K562 (cell line): ENCODE measurements around the gene A4GNT. TPM values are rescaled to one million over a fixed set of nuclear protein-coding genes. Genes with fewer than 3 reads are reported as not detected.

ENCODE experiments used
- ATAC-seq: fragments of 200-7000 bp; cut with Tn5 transposase; 3 replicates; pipeline ENCODE4 v1.9.1; 2020; ENCODE audit warnings: moderate library complexity
- BruUV-seq: library from RNA; stranded (reverse); fragments of 400-500 nt; replicated peaks from 2 replicates; lab custom pipeline; 2021; lab: Mats Ljungman, UMichigan
- CTCF ChIA-PET: fragments of 300-600 bp; formaldehyde crosslinking; extraction: SDS; loops from one replicate; lab custom pipeline; 2021; ENCODE audit warnings: low intra/inter-chr PET ratio; lab: Yijun Ruan, JAX
- POLR2A ChIA-PET: fragments of 300-600, 350-650 bp; sonication (Branson Sonifier 250); formaldehyde crosslinking; extraction: SDS; loops from one replicate; lab custom pipeline; 2021; ENCODE audit warnings: antibody characterized with exemption, inconsistent platforms; lab: Yijun Ruan, JAX
- DNase-seq, 4 experiments: peaks; one replicate each; pipeline versions ENCODE4 v3.0.0 to v3.0.0-alpha.2; 2011 to 2018; ENCODE audit warnings: low spot score in 3 of 4, mixed read lengths in 3 of 4; ENCODE audit errors: extremely low read depth in 1 of 4
- FAIRE-seq: peaks from 2 replicates; lab custom pipeline; 2011; peaks lifted over from hg19 to GRCh38; lab: Jason Lieb, UNC
- H2AFZ ChIP-seq: 2 replicates; pipeline ENCODE4 v1.6.0; 2011; ENCODE audit warnings: low read depth, low read length, control low read depth, inconsistent platforms
- H3K27ac ChIP-seq: fragments of 200-600 bp; 3 replicates; pipeline ENCODE4 v1.8.0; 2011; ENCODE audit warnings: low read depth, mild to moderate bottlenecking, control low read depth, inconsistent platforms, low read length, moderate library complexity, mixed read lengths; ENCODE audit errors: extremely low read depth
- H3K27me3 ChIP-seq, 2 experiments: fragments of 300-600 bp in 1 of 2; 2 replicates in 1 of 2; 3 replicates in 1 of 2; pipeline versions ENCODE4 v1.6.0 to v1.8.0; 2011; ENCODE audit warnings: inconsistent platforms in 2 of 2, low read length in 2 of 2, mild to moderate bottlenecking in 1 of 2, mixed read lengths in 1 of 2, moderate library complexity in 1 of 2; ENCODE audit not compliant: control insufficient read depth in 2 of 2, insufficient read depth in 2 of 2
- H3K36me3 ChIP-seq: fragments of 300-600 bp; 3 replicates; pipeline ENCODE4 v1.8.0; 2011; ENCODE audit warnings: mild to moderate bottlenecking, low read length, inconsistent platforms; ENCODE audit not compliant: control insufficient read depth, insufficient read depth
- H3K4me1 ChIP-seq, 2 experiments: fragments of 200-600 bp in 1 of 2; replicated peaks in 1 of 2; 2 replicates in 1 of 2; 3 replicates in 1 of 2; pipeline versions ENCODE4 v1.5.1 to v1.8.0; 2011; ENCODE audit warnings: inconsistent platforms in 2 of 2, low read length in 2 of 2, mild to moderate bottlenecking in 1 of 2, mixed read lengths in 1 of 2, moderate library complexity in 1 of 2; ENCODE audit not compliant: control insufficient read depth in 2 of 2, insufficient read depth in 2 of 2
- H3K4me2 ChIP-seq: 2 replicates; pipeline ENCODE4 v1.6.1; 2011; ENCODE audit warnings: low read length, control low read depth, inconsistent platforms, mixed read lengths; ENCODE audit not compliant: insufficient read depth
- H3K4me3 ChIP-seq: fragments of 200-600 bp; sonication (generic), shearing (Covaris generic); 2 replicates; pipeline ENCODE4 v1.5.1; 2016; ENCODE audit warnings: control low read depth, inconsistent platforms
- H3K79me2 ChIP-seq: fragments of 200-600 bp; 3 replicates; pipeline ENCODE4 v1.8.0; 2011; ENCODE audit warnings: low read length, inconsistent platforms; ENCODE audit not compliant: control insufficient read depth, insufficient read depth
- H3K9ac ChIP-seq, 2 experiments: 2 replicates each; pipeline versions ENCODE4 v1.6.0 to v1.6.1; 2011; ENCODE audit warnings: low read depth in 2 of 2, low read length in 2 of 2, control low read depth in 1 of 2, inconsistent platforms in 1 of 2, mild to moderate bottlenecking in 1 of 2, mixed read lengths in 1 of 2; ENCODE audit not compliant: insufficient read depth in 1 of 2
- H3K9me1 ChIP-seq: one replicate; pipeline ENCODE4 v1.6.0; 2011; ENCODE audit warnings: inconsistent platforms, mild to moderate bottlenecking, low read length, moderate library complexity; ENCODE audit not compliant: control insufficient read depth, insufficient read depth
- H3K9me3 ChIP-seq: replicated peaks from 2 replicates; pipeline ENCODE4 v1.5.1; 2011; ENCODE audit warnings: low read depth, low read length, inconsistent platforms; ENCODE audit not compliant: control insufficient read depth, insufficient read depth
- H4K20me1 ChIP-seq: replicated peaks from 2 replicates; pipeline ENCODE4 v1.6.1; 2011; ENCODE audit warnings: low read length, inconsistent platforms, mixed read lengths; ENCODE audit not compliant: control insufficient read depth, insufficient read depth
- ADNP ChIP-seq: fragments of 200-800 bp; sonication (Bioruptor generic); IDR thresholded peaks from 2 replicates; pipeline ENCODE4 v1.6.1; 2016; ENCODE audit warnings: missing genetic modification characterization, missing compliant biosample characterization
- CC2D1A ChIP-seq: fragments of 450-650 bp; IDR thresholded peaks from 2 replicates; pipeline ENCODE4 v1.6.1; 2017; ENCODE audit warnings: mild to moderate bottlenecking
- THRAP3 ChIP-seq: fragments of 450-650 bp; IDR thresholded peaks from 2 replicates; pipeline ENCODE4 v1.6.1; 2016; ENCODE audit warnings: mild to moderate bottlenecking, inconsistent platforms, borderline replicate concordance
- ZNF449 ChIP-seq: fragments of 250-450 bp; sonication (Bioruptor Pico); IDR thresholded peaks from 2 replicates; pipeline ENCODE4 v1.8.0; 2022; ENCODE audit warnings: moderate library complexity, mild to moderate bottlenecking, inconsistent platforms
- ZNF561 ChIP-seq: fragments of 450-650 bp; formaldehyde crosslinking; conservative IDR thresholded peaks from 2 replicates; pipeline ENCODE4 v1.4.0; 2020; ENCODE audit warnings: mild to moderate bottlenecking, moderate library complexity
- WGBS: fragments of 100-300 bp; shearing (Covaris generic); methylation state at CpG from one replicate; pipeline ENCODE4 v1.1.6; 2016; ENCODE audit warnings: low coverage, mixed read lengths; ENCODE audit not compliant: insufficient coverage; ENCODE audit errors: missing lambda C conversion rate; 5-methylcytosine and 5-hydroxymethylcytosine counted together
- in situ Hi-C: fragments of 300-500 bp; cut with MboI; formaldehyde crosslinking; loops from 4 replicates; pipeline ENCODE4 v1.15.0; 2018; ENCODE audit warnings: inconsistent platforms, mixed read lengths
- intact Hi-C: fragments of 100-400 bp; cut with micrococcal nuclease; formaldehyde crosslinking; loops from 2 replicates; pipeline ENCODE4 v1.14.2; 2022
- polyA plus RNA-seq, 8 experiments: library from polyadenylated mRNA; depleted of rRNA in 4 of 8; stranded (reverse) in 5 of 8; unstranded in 3 of 8; fragments of >200 nt; fragmentation: Nextera tagmentation in 2 of 8; fragmentation: Illumina TruSeq in 1 of 8; extraction: Ambion mirVana in 2 of 8; extraction: Trizol in 1 of 8; gene quantifications; 2 replicates each; pipeline versions ENCODE4 v1.2.1 to v1.2.3, GENCODE V29; 2011 to 2014; ENCODE audit warnings: inconsistent platforms in 1 of 8, missing spikeins in 1 of 8
- total RNA-seq, 7 experiments: library from RNA; depleted of rRNA in 6 of 7; stranded (reverse); fragments of >200 nt in 6 of 7; fragmentation: Illumina TruSeq in 2 of 7; extraction: Trizol in 2 of 7; gene quantifications; 2 replicates each; pipeline versions ENCODE4 v1.2.1 to v1.2.3, GENCODE V29; 2011 to 2021; ENCODE audit warnings: low replicate concordance in 1 of 7

The A4GNT gene
- total and polyA plus RNA-seq, 9 of the 15 experiments (the other 6 are each of a cell fraction or from before 2014, with no cell fraction given): not detected

DNA sequence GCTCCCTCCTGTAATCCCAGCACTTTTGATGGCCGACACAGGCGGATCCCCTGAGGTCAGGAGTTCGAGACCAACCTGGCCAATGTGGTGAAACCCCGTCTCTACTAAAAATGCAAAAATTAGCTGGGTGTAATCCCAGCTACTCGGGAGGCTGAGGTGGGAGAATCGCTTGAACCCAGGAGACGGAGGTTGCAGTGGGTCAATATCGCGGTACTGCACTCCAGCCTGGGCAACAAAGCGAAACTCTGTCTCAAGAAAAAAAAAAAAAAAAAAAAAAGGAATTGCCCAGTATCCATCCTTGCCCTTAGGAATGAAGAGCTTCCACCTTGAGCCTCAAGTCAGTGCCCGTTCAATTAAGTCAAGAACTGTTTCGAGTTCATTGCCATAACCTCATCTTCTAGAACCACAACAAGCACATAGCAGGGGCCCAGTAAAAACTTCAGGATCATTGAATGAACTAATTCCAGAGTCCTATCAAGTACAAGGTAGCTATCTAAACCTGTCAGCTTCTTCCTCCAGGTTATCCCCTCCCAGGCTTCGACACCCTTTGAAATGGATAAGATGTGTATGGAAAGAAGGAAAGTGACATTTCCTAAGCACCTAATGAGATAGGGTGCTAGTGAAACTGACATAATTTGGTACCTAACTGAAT lies 41.7 kb upstream of the A4GNT start:
- Histone ChIP-seq H4K20me1 (no peaks in the 10 kb centered on the region), H3K27ac (peak overlapping the region; percentile 83), H3K79me2 (peaks cover 27% of the 10 kb centered on the region), H3K36me3 (peaks cover 28% of the 10 kb centered on the region), H3K4me2 (peak overlapping the region; percentile 91), H3K4me1 (no peaks in the 10 kb centered on the region; a peak in 2 of 5 replicates), H3K9me3 (no peaks in the 10 kb centered on the region), H3K9ac (peak overlapping the region; percentile 84 to 96), H2AFZ (peak overlapping the region; percentile 97), H3K9me1 (no peaks in the 10 kb centered on the region), H3K27me3 (no peaks in the 10 kb centered on the region), H3K4me3 (peak overlapping the region; percentile 70)
- ATAC-seq: peak; percentile 54
- intact Hi-C loops: no loop called here
- no peak for FAIRE-seq
- TSS peak; percentile 54 for BruUV-seq
- 0% methylated on average over 13 of the region's 13 CpGs for WGBS
- peak in 1 of 4 experiments; percentile 18 for DNase-seq
- in situ Hi-C loops: no loop called here
- POLR2A ChIA-PET: interaction anchor here (0.7 to 2.8 kb wide), 12 partner anchors 9 to 41 kb away, joined by 3 to 14 read pairs (median 4); partner anchors contain the start of gene ARMC8
- CTCF ChIA-PET: interaction anchor here (0.6 kb wide), 1 partner anchor 20 kb away, joined by 3 read pairs; no protein-coding TSS in a partner anchor
- 0 out of 2 replicates have a peak, but pooled peaks have one; percentile 12 for TF ChIP-seq CC2D1A
- TF ChIP-seq ADNP (tag): 0 out of 2 replicates have a peak, but pooled peaks have one; percentile 35
- TF ChIP-seq THRAP3: no peak
- TF ChIP-seq ZNF561 (CRISPR knock-in tag): no peak
- no peak for TF ChIP-seq ZNF449 (CRISPR knock-in tag)
